ENCODE data around the gene AIG1.

DNA sequence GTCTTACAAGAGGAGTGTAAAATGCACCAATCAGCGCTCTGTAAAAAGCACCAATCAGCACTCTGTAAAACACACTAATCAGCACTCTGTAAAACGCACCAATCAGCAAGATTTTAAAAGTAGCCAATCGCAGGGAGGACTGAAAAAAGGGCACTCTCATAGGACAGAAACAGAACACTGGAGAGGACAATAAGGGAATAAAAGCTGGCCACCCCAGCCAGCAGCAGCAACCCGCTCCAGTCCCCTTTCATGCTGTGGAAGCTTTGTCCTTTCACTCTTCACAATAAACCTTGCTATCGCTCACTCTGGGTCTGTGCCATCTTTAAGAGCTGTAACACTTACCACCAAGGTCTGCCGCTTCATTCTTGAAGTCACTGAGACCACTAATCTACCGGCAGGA, 1.7 kb upstream of the AIG1 start:
- TF ChIP-seq POLR2A (IDR thresholded peaks at IDR 0.05; ENCODE audit: low read depth, low read length) (no peak), TAF1 (IDR thresholded peaks at IDR 0.05; ENCODE audit: borderline replicate concordance, low read depth, low read length) (no peak), POLR2AphosphoS5 (IDR thresholded peaks at IDR 0.05; ENCODE audit: low read depth, low read length) (no peak)

Data from GM12892 (cell line).